Testis (tissue), 2 donors: Measurements from ENCODE around the gene BZW2.

ENCODE experiments used
- CTCF ChIP-seq, 3 experiments: fragments of 450-650 bp in 2 of 3; fragments of 200-600 bp in 1 of 3; sonication (generic) in 1 of 3; IDR thresholded peaks; one replicate each; pipeline ENCODE4 v1.5.1; 2016 to 2019; ENCODE audit warnings: antibody characterized with exemption in 3 of 3, mild to moderate bottlenecking in 2 of 3, moderate library complexity in 1 of 3
- POLR2A ChIP-seq: fragments of 450-650 bp; IDR thresholded peaks from one replicate; pipeline ENCODE4 v1.6.1; 2017; ENCODE audit warnings: antibody characterized with exemption, mild to moderate bottlenecking, moderate library complexity

- no peak for TF ChIP-seq CTCF (IDR thresholded peaks at IDR 0.05)
- TF ChIP-seq POLR2A, result no peak
Observed at GRCh38 chr7:16630654-16631053, 15.3 kb upstream of the BZW2 start.
